CD4-positive, alpha-beta T cell treated with Interleukin-1 beta for 1 hour (primary cell): ENCODE data around the gene PTPRN2.
"Not testable (repeated sequence)": the region's sequence is repeated elsewhere in the genome, so short reads cannot be mapped to it uniquely, and the experiment has no call there.

Experiments used
- DNase-seq, 2 donors: peaks; one replicate each; pipeline ENCODE4 v3.0.0-alpha.2; 2020 to 2022

Gene PTPRN2

DNA sequence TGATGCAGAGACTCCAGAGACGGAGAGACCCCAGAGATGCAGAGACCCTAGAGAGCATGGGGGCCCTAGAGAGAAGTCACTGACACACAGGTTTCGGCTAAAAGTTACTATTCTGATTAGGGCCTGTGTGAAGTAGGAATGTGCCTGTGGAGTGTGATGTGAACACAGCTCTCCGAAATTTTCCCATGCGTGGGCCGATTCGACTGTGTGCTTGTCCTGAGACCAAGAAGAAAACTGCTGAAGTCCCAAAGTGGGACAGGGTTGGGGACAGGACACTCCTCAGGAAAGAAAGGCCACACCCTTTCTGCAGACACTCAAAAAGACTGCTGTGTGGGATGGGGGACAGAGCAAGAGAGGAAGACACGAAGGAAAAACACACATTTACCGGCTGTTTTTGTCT is 533.5 kb downstream of the PTPRN2 start:
- DNase-seq: no peak

DNA sequence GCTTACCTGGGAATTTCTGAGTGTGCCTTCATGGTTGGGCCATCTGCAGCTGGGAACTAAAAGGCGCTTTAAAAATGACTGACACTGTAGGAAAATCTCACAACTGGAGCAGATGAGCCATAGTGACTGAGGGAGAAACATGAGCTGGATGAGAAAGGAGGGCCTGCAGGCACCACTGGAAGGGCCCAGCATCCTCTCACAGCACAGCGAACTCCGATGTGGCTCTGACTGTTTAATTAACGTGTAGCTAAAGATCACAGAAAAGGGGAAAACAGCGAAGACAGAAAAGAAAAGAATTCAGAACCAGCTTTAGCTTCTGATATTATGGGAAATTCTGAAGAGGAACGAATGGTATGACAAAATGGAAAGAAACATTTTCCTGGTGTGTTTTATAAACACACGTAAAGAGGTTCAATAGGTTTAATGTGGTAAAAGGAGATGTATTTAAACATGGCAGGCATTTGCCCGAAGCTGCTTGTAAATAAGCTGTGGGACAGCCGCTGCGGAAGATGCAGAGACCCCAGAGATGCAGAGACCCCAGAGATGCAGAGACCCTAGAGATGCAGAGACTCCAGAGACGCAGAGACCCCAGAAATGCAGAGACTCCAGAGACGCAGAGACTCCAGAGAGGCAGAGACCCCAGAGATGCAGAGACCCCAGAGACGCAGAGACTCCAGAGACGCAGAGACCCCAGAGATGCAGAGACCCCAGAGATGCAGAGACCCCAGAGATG is 534.3 kb downstream of the PTPRN2 start:
- DNase-seq: no peak

DNA sequence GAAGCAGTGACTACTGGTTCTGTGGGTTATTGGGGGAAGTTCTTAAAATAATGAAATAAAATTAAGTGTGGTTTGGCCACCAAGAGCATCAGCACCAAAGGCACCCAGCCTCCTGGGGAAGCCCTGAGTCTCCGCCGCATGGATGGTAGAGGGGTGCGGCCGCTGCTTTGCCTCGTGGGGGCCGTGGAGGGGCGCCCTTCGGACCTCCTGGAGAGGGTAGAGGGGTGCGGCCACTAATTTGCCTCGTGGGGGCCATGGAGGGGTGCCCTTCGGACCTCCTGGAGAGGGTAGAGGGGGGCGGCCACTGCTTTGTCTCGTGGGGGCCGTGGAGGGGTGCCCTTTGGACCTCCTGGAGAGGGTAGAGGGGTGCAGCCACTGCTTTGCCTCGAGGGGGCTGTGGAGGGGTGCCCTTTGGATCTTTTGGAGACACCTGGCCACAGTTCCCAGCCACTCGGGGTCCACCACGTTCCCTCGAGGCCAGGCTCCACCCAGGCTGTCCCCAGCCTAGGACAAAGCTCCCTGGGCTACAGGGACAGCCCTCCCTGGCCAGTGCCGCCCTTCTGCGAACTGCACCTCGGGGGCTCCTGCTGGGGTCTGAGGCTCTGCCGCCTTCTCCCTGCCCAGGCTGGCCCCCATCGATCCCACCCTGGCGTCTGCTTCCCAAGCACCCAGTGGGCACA is 535.1 kb downstream of the PTPRN2 start:
- no peak for DNase-seq

DNA sequence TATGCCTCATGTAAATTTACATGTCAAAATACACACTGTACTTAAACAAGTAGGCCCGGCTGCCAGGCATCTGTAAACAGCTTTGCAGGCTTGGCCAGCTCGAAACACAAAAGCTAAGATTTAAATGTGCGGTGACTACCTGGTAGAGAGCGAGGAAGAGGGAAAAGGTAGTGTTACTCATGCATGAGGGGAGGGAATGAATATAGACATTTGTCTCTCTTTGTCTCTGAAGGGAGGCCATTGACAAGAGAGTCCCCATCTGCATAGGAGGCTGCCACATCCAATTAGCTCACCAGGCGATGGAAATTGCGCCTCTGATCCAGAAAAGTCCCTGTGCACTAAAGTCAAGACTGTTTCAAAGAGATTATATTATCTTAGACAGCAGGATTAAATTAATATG is 535.8 kb downstream of the PTPRN2 start:
- DNase-seq: no peak

DNA sequence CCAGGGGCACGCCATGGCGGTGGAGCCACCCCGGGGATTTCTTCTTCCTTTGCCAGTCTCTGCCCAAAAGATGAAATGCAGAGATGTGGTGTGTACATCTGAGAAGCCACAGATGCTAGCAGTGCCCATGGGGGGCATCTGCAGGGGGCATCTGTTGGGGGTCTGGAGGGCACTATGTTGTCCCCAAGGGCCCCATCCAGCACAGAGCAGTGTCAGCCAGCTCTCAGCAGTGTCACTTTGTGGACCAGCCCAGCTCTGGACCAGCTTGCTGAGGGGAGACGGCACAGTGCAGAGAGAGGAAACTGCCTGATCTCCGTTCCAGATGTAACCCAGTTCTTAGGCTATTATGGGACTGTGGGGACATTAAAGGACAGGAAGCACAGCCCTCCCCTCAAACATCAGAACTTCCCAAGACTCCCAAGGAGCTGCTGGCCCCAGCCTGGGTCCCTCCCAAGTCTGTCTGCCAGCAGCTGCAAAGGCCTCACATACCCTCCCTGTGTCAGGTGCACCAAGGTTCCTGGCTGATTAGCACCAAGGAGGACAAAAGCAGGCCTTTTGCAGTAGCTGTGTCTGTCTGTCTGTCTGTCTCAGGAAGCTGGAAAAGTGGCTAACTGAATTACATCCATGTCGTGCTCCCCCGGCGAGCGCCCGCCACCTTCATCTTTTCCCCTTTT is 536.5 kb downstream of the PTPRN2 start:
- DNase-seq: no peak

DNA sequence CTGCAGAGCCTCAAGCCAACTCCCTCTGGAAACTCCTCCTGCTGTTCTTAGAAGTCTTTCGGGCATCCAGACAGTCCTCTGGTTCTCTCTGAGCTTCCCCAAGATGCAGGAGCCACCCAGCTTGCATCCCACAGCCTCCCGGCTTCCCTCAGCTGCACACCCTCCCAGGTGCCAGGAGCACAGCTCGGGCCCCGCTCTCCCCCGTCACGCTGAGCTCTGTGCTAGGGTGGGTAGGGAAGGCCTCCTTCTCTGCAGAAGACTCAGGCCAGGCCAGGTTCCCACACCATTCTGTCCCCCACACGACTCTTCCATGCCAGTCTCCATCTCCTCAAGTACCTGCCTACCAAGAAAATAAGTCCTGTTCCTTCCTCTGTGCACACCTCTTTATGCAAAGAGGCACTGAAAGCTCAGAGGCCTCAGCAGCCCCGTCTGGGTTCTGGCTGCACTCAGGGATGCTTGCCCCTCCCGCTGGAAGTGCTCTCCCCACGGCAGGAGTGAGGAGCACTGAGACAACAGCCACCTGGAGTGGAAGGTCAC is 537.1 kb downstream of the PTPRN2 start:
- DNase-seq: no peak

DNA sequence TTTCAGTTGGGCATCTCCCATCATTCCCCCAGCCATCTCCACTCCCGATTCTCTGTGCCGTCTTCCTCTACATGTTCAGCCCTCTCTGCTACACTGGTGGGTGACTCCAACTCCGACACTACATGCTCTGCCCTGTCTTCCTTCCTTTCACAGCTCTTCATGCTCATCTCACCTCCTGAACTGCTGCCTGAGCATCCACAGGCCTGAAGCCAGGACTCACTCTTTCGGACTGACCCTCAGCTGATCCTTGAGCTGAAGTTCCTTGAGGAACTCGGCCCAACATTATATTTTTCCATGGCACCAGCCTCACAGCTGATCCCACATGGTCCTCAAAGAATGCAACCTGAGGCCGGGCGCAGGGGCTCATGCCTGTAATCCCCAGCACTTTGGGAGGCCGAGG is 538.4 kb downstream of the PTPRN2 start:
- no peak for DNase-seq

DNA sequence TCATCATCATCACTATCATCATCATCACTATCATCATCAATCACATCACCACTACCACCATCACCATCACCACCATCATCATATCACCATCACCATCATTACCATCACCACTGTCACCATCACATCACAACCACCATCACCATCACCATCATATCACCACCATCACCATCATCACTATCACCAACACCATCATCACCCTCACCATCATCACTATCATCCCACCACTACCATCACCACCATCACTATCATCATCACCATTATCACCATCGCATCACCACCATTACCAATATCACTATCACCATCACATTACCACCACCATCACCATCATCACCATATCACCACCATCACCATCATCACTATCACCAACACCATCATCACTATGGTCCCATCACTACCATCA is 539.1 kb downstream of the PTPRN2 start:
- no peak for DNase-seq

DNA sequence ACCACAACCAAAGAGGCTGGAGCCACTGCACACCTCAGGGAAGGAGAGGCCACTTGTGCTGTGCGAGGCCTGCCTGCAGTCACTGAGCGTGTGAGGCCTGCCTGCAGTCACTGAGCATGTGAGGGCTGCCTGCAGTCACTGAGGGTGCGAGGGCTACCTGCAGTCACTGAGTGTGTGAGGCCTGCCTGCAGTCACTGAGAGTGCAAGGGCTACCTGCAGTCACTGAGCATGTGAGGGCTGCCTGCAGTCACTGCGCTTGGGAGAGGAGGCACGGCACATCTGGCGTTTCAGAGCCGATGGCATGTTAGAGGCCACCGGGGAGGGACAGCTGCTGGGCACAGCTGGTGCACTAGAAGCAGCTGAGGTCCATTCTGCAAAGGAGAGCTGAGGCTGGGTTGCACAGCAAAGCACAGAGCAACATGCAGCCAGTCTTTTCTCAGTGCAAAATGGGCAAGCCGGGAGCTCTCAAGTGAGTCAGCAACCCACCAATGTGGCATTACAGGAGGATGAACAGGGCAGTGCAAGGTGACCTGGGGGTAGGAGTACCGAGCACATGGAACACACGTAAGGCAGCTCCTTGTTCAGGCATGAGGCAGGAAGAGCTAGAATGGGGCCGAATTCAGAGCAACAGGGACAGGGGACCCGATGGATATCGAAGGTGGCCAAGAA is 540.1 kb downstream of the PTPRN2 start:
- DNase-seq: no peak

DNA sequence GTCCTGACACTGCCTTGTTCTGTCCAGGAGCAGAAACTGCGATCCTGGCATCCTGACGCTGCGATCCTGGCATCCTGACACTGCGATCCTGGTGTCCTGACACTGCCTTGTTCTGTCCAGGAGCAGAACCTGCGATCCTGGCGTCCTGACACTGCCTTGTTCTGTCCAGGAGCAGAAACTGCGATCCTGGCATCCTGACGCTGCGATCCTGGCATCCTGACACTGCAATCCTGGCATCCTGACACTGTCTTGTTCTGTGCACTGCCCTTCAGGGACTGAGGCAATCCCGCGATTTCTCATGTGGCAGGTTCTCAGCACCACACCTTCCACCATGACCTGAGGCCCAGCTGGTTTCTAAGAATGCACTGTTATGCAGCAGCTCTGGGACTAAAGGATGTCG is 541.4 kb downstream of the PTPRN2 start:
- DNase-seq: not testable (repeated sequence)

DNA sequence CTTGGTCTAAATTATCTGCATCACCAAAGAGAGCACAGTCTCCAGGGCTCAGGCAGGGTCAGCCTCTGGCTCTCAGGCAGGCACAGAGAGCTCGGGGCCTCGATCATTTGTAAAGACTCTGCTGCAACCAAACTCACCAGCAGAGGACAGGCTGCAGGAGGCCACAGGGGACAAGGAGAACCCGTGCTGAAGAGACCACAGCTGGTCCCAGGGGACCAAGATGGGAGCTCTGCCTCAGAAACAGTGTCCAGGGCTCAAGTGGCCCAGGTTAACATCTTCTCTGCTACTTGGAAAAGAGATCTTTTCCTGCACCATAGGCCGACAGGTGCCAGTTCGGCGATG is 543.2 kb downstream of the PTPRN2 start:
- no peak for DNase-seq

DNA sequence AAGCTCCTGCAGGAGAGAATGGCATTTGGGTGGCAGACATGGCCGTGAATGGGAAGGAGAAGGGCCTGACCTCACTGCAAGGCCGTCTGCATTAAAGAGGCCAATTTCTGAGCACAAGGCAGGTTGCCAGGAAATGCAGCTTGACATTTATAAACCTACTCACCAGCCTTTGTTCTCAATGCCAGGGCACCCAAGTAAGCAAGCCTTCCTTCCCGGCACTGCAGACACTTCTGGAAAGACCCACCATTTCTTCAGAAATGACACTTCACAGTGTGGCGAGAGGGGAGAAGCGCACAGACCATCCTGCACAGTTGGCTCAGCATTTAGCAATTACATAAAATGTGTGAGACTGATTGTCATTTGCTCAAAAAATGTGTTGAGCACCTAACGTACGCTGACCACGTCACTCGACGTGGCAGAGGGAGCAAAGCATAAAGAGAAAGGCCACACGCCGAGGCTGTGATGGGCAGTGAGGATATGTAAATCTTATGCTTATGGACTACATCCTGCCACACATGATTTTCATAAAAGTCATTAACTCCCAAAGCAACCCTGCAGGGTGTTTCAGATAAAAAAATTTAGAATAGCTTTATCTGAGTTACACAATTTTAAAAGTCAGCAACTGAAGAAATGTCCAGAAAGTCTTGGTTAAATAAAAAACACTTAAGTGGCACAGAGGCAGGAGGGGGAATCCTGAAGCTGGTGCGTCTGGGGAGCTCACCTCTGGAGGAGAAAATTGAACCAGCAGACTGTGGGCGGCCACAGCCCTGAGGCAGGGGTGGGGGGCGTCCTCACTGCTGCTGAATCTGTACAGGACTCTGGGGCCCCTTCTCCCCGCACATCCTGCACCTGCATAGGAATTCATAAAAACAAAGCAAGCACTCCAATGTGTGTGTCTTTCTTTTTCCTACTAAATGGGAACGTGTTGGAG is 543.8 kb downstream of the PTPRN2 start:
- DNase-seq: no peak

DNA sequence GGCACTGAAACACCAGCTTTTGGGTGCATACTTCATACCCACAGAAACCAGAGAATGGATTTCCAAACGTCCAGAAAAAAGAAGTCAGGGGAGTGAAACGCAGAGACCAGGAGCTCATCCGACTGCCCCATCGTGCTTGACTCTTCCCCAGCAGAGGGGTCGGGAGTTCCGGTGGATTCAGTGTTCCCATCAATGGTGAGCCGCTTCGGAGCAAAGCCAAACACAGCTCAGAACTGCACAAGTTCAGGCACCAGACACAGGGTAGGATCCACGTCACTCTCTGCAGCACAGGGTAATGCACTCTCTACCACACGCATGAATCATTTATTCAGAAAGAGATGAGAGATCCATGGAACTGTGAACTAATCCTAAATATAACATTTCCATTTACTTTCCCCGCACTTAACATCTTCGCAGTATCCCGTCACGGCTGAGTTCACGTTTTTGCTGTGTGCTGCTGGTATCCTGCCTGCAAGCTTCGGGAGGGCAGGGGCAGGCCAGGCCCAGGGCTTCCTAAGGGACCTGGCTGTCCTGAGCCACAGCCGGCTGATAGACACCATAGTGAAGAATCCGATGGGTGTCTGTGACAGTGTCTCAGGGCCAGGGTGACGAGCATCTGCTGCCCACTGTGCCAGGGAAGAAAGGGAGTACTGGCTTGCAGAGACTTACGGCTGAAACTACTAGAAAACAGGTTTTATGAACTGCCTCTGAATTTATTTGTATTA is 545.3 kb downstream of the PTPRN2 start:
- no peak for DNase-seq

DNA sequence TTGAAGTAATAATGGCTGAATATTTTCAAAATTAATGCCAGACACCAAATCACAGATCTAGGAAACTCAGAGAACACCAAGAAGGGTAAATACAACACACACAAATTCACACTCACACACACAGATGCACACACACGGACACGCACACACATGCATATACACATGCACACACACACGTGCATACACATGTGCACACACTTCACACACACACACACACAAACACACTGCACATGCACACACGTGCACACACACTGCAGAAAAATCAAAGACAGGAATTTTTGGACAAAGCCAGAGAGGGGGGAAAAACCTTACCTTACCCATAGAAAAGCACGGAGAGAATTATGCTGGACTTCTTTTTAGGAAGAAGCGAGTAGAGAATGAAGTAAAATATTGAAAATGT is 547.4 kb downstream of the PTPRN2 start:
- DNase-seq: no peak

DNA sequence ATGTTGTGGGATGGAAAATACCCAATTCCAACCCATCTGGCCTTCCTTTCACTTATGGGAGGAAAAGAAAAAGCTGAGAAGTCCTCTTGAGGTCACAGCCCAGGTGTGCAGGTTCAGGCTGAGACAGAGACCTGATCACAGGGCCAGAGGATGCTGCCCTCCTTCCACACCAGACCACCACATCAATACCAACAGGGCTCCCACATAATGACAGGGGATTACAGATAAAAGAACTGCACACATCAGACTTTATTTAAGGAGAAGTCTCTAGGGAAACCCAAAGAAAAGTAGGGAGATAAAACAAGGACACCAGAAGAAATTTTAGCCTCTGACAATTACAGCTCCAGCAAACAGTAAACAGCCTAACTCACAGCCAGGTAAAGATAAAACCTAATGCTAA is 548.4 kb downstream of the PTPRN2 start:
- no peak for DNase-seq

DNA sequence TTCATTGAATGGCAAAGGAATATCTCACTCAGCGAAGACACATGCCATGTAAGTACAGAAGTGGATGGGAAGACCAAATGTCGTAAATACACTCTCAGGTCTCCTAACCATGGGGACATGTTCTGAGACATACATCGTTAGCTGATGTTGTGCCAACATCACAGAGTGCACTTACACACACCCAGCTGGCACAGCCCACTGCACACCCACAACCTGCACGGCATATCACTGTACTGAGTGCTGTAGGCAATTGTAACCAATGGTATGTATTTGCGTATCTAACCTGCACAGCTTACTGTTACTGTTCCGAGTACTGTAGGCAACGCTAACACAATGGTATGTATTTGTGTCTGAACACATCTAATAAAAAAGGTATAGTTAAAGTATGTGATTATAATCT is 550.4 kb downstream of the PTPRN2 start:
- DNase-seq: no peak

DNA sequence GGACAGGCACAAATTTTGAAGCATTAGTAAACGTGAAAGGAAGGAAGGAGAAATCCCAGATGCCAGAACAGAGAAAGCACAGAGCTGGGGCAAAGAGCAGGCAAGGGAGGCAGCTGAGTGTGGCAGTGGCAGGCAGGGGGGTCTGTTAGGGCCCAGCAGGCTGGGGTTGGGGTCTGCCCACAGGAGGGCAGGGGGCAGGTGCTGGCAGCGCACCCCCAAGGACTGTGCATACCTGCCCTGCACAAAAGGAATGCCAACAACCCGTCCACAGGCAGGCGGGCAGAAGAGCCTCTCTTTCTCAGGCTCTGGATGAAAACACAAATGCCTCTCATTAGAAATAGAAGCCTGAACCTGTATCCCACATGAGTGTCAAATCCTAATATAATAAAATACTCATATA is 552.3 kb downstream of the PTPRN2 start:
- DNase-seq: no peak

DNA sequence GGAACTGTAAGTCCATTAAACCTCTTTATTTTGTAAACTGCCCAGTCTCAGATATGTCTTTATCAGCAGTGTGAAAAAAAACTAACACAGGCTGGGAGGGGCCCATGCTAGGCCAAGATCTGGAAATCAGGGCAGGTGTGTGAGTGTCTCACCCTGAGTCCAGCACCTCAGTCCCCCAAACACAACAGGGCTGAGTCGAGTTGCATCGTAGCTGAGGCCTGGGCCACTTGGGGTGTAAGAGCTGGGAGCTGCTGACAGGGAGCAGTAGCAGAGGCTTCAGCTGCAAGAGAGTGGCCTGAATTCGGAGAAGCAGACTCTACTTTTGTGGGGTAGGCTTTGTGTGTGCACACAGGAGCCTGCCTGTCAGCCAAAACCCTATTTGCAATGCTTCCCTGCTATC is 553.1 kb downstream of the PTPRN2 start:
- DNase-seq: no peak

DNA sequence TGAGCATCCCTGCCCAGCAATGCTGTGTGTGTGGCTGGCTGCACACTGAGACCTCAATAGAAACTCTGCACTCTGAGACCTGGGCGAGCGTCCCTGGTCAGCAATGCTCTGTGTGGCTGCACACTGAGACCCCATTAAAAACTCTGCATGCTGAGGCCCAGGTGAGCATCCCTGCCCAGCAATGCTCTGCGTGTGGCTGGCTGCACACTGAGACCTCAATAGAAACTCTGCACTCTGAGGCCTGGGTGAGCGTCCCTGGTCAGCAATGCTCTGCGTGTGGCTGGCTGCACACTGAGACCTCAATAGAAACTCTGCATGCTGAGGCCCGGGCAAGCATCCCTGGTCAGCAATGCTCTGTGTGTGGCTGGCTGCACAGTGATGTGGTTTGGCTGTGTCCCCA is 553.7 kb downstream of the PTPRN2 start:
- DNase-seq: not testable (repeated sequence)

DNA sequence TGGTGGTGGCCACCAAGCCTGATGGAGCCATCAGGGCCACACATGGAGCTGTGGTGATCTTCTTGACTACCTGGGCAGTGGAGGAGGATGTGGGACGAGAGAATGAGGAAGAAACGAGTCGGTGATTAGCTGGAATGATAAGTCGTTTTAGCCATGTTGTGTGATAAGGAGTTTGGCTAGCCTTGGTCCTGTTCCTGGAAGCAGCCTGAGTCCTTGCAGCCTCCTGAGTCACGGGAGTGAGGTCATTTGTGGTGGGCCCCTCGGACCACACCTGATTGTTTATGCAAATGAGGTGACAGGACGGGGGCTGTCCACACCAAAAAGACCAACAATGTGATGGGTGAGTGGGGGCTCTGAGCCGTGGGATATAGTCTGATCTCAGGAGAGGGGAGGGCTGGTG is 554.4 kb downstream of the PTPRN2 start:
- no peak for DNase-seq

DNA sequence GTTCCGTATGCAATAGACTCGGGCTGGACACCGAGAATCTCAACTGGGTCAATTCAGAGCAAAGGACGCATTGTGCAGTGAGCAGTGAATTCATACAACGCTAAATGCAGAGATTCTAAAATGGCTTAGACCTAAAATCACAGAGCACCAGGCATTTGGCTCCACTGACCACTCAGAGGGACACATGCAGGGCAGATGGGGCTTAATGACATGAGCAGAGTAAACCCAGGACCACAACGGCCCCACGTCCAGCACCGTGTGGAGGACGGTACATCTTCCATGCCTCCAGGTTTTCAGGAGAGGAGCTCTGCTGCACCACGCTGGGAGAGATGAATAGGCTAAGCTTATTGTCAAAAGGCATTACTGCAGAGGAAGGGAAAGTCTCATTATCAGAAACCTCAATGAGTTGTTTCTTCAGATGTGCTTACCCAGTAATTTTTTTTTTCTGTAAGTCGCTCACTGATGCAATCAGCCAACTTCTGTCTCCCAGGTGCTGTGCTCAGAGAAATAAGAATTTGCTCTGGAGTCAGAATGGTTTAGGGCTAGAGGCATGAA is 555.0 kb downstream of the PTPRN2 start:
- no peak for DNase-seq
